ENCODE measurements around the gene HOXB4. TPM values are rescaled to one million over a fixed set of nuclear protein-coding genes. Genes with fewer than 3 reads are reported as not detected.

Gene HOXB4
- total RNA-seq, 4 donors from 2014 or later = 0.67 to 1.2 (median 0.80) TPM

DNA sequence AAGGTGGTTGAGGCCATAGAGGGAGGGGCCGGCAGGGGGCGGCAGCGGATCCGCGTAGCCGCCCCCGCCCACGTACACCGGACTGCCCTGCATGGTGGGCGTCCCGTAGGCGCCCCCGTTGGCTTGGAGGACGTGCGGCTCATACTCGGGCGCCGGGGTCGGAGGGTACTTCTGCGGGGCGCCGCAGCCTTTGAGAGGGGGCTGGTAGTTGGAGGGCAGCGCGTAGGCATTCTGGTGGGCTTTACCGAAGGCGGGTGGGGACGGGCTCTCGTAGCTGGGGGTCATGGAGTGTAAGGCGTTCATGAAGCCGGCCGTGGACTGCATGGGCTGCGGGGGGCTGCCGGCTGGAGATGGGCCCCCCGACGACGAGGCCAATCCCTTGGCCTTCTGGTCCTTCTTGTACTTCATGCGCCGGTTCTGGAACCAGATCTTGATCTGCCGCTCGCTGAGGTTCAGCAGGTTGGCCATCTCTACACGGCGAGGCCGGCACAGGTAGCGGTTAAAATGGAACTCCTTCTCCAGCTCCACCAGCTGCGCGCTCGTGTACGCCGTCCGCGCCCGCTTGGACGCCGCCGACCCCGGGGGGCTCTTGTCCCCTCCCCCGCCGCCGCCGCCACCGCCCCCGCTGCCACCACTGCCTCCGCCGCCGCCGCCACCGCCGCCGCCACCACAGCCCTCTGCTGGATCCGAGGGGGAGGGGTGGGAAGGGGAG lies 27.5 kb downstream of the HOXB4 start:
- peaks cover 60% of the 10 kb centered on the region for H3K27me3 ChIP-seq
- H3K4me3 ChIP-seq (replicated peaks in 1 of 3) = no peak overlapping the region
- DNase-seq = no peak
- H3K9me3 ChIP-seq = no peaks in the 10 kb centered on the region
- intact Hi-C loops (cut with DNase I) = no loop called here
- no peak overlapping the region for H3K27ac ChIP-seq
- WGBS, 2 donors = 34 to 38% methylated on average over 42 to 59 of the region's 70 CpGs
- H3K36me3 ChIP-seq = no peaks in the 10 kb centered on the region
- H3K4me1 ChIP-seq = no peaks in the 10 kb centered on the region
- TF ChIP-seq, protein P1, sequence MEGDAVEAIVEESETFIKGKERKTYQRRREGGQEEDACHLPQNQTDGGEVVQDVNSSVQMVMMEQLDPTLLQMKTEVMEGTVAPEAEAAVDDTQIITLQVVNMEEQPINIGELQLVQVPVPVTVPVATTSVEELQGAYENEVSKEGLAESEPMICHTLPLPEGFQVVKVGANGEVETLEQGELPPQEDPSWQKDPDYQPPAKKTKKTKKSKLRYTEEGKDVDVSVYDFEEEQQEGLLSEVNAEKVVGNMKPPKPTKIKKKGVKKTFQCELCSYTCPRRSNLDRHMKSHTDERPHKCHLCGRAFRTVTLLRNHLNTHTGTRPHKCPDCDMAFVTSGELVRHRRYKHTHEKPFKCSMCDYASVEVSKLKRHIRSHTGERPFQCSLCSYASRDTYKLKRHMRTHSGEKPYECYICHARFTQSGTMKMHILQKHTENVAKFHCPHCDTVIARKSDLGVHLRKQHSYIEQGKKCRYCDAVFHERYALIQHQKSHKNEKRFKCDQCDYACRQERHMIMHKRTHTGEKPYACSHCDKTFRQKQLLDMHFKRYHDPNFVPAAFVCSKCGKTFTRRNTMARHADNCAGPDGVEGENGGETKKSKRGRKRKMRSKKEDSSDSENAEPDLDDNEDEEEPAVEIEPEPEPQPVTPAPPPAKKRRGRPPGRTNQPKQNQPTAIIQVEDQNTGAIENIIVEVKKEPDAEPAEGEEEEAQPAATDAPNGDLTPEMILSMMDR (IDR thresholded peaks at IDR 0.05) = no peak
- no peak for TF ChIP-seq POLR2A (IDR thresholded peaks at IDR 0.05)

DNA sequence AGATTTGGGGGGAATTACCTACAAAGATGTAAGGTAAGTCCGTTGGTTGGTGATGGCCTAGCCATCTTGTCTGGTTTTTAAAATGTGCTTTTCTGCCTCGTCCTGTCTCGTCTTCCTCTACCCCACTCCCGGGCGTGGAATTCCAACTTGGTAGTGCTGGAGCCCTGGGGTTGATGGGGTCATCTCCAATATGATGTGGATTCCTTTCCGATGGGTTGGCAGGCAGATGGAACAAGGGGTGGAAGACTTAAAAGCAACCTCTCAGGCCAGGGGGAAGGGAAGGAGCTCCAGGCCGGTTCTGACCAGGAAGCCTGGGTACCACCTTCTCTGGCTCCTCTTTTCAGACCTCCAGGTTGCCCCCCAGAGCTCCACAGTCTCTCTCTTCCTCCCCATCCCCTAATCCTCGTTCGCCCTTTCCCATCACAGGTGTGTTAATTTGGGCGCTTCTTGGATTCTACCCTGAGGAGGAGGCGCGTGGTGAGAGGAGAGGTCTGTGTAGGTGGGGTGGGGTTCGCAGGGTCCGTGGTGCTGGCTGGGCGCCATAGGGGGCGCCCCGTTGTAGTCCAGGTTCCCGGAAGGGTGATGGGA lies 28.1 kb downstream of the HOXB4 start:
- TF ChIP-seq POLR2A (IDR thresholded peaks at IDR 0.05) = no peak
- TF ChIP-seq, protein P1 (IDR thresholded peaks at IDR 0.05) = no peak
- no peak overlapping the region for H3K27ac ChIP-seq
- DNase-seq = no peak
- intact Hi-C loops (cut with DNase I) = no loop called here
- H3K36me3 ChIP-seq = no peaks in the 10 kb centered on the region
- H3K4me3 ChIP-seq (replicated peaks in 1 of 3) = no peak overlapping the region
- no peaks in the 10 kb centered on the region for H3K9me3 ChIP-seq
- WGBS, 2 donors = 27 to 44% methylated on average over 18 of the region's 18 CpGs
- H3K27me3 ChIP-seq = peaks cover 59% of the 10 kb centered on the region
- no peaks in the 10 kb centered on the region for H3K4me1 ChIP-seq

DNA sequence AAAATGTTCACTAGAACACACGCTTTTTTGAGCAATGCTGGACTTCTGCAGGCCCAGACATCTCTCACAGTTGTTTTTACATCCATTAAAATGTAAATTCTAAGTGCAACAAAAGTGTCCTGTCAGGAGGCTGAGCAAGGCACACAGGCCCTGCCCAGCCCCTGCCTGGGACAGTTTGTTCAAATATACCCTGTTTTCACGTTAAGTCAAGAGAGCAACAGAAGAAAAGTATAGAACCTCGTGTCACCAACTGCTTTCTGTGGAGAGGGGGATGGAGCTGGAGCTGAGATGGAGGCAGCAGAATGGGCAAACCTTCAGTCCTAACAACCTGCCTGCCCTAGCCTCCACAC lies 28.9 kb downstream of the HOXB4 start:
- H3K4me3 ChIP-seq (replicated peaks in 1 of 3) = no peak overlapping the region
- H3K27me3 ChIP-seq = peaks cover 55% of the 10 kb centered on the region
- WGBS, 2 donors = 39 to 44% methylated on average over 3 of the region's 3 CpGs
- no peaks in the 10 kb centered on the region for H3K36me3 ChIP-seq
- DNase-seq = no peak
- no peaks in the 10 kb centered on the region for H3K4me1 ChIP-seq
- no peaks in the 10 kb centered on the region for H3K9me3 ChIP-seq
- TF ChIP-seq, protein P1 (IDR thresholded peaks at IDR 0.05) = no peak
- H3K27ac ChIP-seq = no peak overlapping the region
- intact Hi-C loops (cut with DNase I) = no loop called here

DNA sequence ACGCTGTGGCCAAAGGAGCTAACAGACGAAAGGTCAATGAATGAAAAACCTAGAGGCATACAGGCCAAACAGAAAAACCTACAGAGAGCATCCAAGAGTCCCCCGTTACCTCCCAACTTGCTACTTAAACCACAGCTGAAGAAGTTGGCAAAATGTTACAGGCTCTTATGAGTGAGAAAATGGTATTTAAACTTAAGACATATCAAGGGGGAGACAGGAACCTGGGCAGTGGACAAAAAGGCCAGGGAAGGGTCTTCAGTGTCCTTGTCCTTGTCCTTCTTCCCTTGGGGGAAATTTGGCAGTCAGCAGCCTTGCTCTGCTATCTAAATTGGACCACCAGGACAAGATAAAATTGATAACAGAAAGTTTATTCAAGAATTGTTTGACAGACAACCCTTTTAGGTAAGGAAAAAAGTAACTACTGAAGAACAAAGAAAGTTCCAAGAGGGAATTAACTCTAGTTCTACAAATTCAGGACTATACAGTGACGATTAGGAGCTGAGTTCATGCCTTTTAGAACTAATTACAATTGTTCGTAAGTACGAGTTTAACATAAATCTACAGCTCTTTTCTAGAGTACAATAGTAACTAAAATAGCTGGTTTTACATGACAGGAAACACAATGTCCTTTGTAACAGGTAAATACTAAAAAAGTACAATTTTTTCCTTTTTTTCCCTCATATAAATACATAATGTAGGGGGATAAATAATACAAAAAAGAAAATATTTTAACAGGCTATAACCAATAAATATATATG lies 29.4 kb downstream of the HOXB4 start:
- Histone ChIP-seq H3K9me3 (no peaks in the 10 kb centered on the region), H3K4me3 (replicated peaks in 1 of 3) (no peak overlapping the region), H3K4me1 (no peaks in the 10 kb centered on the region), H3K27ac (no peak overlapping the region), H3K36me3 (no peaks in the 10 kb centered on the region), H3K27me3 (peaks cover 52% of the 10 kb centered on the region)
- WGBS, 2 donors = 34 to 35% methylated on average over 6 of the region's 6 CpGs
- DNase-seq = no peak
- intact Hi-C loops (cut with DNase I) = no loop called here
- TF ChIP-seq POLR2A (IDR thresholded peaks at IDR 0.05) = no peak
- TF ChIP-seq, protein P1 (IDR thresholded peaks at IDR 0.05) = no peak
